ENCODE data around the gene AFF1.
A peak's percentile ranks its signal among the peaks of the same experiment; 100 is the strongest.
"Not testable (repeated sequence)": the region's sequence is repeated elsewhere in the genome, so short reads cannot be mapped to it uniquely, and the experiment has no call there.

AFF1 gene

GRCh38 chr4:87033902-87034301, 99.1 kb downstream of the AFF1 start:
- intact Hi-C loops (cut with DNase I; ENCODE audit: low total_unique reads), result no loop called here
- DNase-seq, result no peak
- TF ChIP-seq CTCF (IDR thresholded peaks at IDR 0.05), result no peak
- H3K9me3 ChIP-seq, result no peaks in the 10 kb centered on the region
- peak overlapping the region; percentile 76 to 89 for H3K27ac ChIP-seq
- no peaks in the 10 kb centered on the region for H3K36me3 ChIP-seq
- H3K4me3 ChIP-seq, result no peak overlapping the region
- no peaks in the 10 kb centered on the region for H3K27me3 ChIP-seq
- peaks cover 0 to 100% (median 95%) of the 10 kb centered on the region in 4 donors for H3K4me1 ChIP-seq

- H3K27ac ChIP-seq, result peak overlapping the region; percentile 76 to 89
- H3K9me3 ChIP-seq, result no peaks in the 10 kb centered on the region
- no peak overlapping the region for H3K4me3 ChIP-seq
- intact Hi-C loops (cut with DNase I; ENCODE audit: low total_unique reads), result no loop called here
- no peaks in the 10 kb centered on the region for H3K27me3 ChIP-seq
- peaks cover 0 to 100% (median 96%) of the 10 kb centered on the region in 4 donors for H3K4me1 ChIP-seq
- no peaks in the 10 kb centered on the region for H3K36me3 ChIP-seq
- no peak for DNase-seq
- no peak for TF ChIP-seq CTCF (IDR thresholded peaks at IDR 0.05)
Observed at GRCh38 chr4:87034527-87034926, 99.7 kb downstream of the AFF1 start.

- H3K4me1 ChIP-seq, result peaks cover 0 to 99% (median 88%) of the 10 kb centered on the region in 4 donors
Observed at GRCh38 chr4:87035881-87036509, 101.2 kb downstream of the AFF1 start.

GRCh38 chr4:87036713-87037112, 101.9 kb downstream of the AFF1 start:
- H3K27ac ChIP-seq, result peak overlapping the region; percentile 85 to 89
- H3K4me1 ChIP-seq, result peaks cover 0 to 99% (median 88%) of the 10 kb centered on the region in 4 donors
- intact Hi-C loops (cut with DNase I; ENCODE audit: low total_unique reads), result no loop called here
- no peaks in the 10 kb centered on the region for H3K36me3 ChIP-seq
- no peak for TF ChIP-seq CTCF (IDR thresholded peaks at IDR 0.05)
- no peak for DNase-seq
- H3K27me3 ChIP-seq, result no peaks in the 10 kb centered on the region
- no peak overlapping the region for H3K4me3 ChIP-seq
- H3K9me3 ChIP-seq, result no peaks in the 10 kb centered on the region

More at GRCh38 chr4:87035881-87036509, 101.2 kb downstream of the AFF1 start:
- no peaks in the 10 kb centered on the region for H3K9me3 ChIP-seq
- H3K36me3 ChIP-seq, result no peaks in the 10 kb centered on the region
- DNase-seq, result no peak
- no peaks in the 10 kb centered on the region for H3K27me3 ChIP-seq
- no peak overlapping the region for H3K4me3 ChIP-seq
- peak overlapping the region; percentile 85 to 89 for H3K27ac ChIP-seq
- TF ChIP-seq CTCF (IDR thresholded peaks at IDR 0.05), result no peak
- intact Hi-C loops (cut with DNase I; ENCODE audit: low total_unique reads), result no loop called here

- H3K4me3 ChIP-seq; DNase-seq; intact Hi-C loops (cut with DNase I; ENCODE audit: low total_unique reads); H3K27me3 ChIP-seq; H3K36me3 ChIP-seq; H3K9me3 ChIP-seq: not testable (repeated sequence)
- H3K4me1 ChIP-seq, result peaks cover 0 to 99% (median 84%) of the 10 kb centered on the region in 4 donors
- H3K27ac ChIP-seq, result peak overlapping the region; percentile 85 to 89
Observed at GRCh38 chr4:87037171-87037570, 102.4 kb downstream of the AFF1 start.

- intact Hi-C loops (cut with DNase I; ENCODE audit: low total_unique reads), result no loop called here
- no peaks in the 10 kb centered on the region for H3K27me3 ChIP-seq
- peaks cover 0 to 96% (median 79%) of the 10 kb centered on the region in 4 donors for H3K4me1 ChIP-seq
- peak overlapping the region; percentile 85 to 89 for H3K27ac ChIP-seq
- DNase-seq, result no peak
- H3K4me3 ChIP-seq, result no peak overlapping the region
- no peaks in the 10 kb centered on the region for H3K36me3 ChIP-seq
- H3K9me3 ChIP-seq, result no peaks in the 10 kb centered on the region
- TF ChIP-seq CTCF (IDR thresholded peaks at IDR 0.05), result no peak
Observed at GRCh38 chr4:87037671-87038334, 103.0 kb downstream of the AFF1 start.

Data from tibial artery (tissue), 4 donors.